ENCODE results near the gene PCDH20.
A peak's percentile ranks its signal among the peaks of the same experiment; 100 is the strongest.

The PCDH20 gene, protein sequence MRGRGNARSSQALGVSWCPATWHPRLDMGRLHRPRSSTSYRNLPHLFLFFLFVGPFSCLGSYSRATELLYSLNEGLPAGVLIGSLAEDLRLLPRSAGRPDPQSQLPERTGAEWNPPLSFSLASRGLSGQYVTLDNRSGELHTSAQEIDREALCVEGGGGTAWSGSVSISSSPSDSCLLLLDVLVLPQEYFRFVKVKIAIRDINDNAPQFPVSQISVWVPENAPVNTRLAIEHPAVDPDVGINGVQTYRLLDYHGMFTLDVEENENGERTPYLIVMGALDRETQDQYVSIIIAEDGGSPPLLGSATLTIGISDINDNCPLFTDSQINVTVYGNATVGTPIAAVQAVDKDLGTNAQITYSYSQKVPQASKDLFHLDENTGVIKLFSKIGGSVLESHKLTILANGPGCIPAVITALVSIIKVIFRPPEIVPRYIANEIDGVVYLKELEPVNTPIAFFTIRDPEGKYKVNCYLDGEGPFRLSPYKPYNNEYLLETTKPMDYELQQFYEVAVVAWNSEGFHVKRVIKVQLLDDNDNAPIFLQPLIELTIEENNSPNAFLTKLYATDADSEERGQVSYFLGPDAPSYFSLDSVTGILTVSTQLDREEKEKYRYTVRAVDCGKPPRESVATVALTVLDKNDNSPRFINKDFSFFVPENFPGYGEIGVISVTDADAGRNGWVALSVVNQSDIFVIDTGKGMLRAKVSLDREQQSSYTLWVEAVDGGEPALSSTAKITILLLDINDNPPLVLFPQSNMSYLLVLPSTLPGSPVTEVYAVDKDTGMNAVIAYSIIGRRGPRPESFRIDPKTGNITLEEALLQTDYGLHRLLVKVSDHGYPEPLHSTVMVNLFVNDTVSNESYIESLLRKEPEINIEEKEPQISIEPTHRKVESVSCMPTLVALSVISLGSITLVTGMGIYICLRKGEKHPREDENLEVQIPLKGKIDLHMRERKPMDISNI

DNA sequence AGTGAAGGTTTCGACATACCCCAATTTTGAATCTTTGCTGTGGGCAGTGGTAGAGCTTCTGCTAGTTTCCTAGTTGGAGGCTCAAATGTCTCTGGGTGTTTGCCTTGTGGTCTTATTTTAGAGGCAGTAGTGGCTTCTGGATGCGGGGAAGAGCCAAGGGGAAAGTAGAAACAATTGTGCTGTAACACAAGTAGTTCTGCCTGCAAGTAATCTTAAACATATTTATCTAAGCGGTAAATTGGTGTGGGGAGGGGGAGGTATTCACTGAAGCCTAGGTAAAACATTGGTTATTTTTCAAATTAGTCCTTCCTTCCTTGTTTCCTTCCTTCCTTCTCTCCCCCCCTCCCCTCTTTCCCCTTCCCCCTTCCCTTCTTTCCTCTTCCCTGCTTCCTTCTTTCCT lies at the start of gene PCDH20:
Gene PCDH20 (minus strand): TSS at position 101 of the 400 bp plus-strand sequence. CDS start 691 bp downstream, outside the sequence.
- TF ChIP-seq, protein P1, sequence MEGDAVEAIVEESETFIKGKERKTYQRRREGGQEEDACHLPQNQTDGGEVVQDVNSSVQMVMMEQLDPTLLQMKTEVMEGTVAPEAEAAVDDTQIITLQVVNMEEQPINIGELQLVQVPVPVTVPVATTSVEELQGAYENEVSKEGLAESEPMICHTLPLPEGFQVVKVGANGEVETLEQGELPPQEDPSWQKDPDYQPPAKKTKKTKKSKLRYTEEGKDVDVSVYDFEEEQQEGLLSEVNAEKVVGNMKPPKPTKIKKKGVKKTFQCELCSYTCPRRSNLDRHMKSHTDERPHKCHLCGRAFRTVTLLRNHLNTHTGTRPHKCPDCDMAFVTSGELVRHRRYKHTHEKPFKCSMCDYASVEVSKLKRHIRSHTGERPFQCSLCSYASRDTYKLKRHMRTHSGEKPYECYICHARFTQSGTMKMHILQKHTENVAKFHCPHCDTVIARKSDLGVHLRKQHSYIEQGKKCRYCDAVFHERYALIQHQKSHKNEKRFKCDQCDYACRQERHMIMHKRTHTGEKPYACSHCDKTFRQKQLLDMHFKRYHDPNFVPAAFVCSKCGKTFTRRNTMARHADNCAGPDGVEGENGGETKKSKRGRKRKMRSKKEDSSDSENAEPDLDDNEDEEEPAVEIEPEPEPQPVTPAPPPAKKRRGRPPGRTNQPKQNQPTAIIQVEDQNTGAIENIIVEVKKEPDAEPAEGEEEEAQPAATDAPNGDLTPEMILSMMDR (conservative IDR thresholded peaks at IDR 0.05) = no peak
- H3K27ac ChIP-seq = no peak within 1 kb of the TSS

DNA sequence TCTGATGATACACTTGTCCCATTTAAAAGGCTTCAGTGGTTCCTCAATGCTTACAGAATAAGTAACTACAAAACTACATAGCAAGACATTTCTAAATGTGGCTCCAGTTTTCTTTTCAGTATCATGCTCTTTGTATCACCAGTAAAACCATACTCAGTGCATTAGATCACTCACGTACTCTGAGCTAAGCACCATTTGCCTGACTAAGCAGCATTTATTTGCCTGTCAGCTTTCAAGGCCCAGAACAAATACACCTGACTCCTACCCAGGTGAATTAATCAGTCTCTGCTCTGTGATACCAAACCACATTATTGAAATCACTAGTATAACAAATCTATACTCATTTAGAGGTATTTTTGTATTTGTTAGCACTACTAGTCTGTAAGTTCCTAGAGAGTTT lies 47.4 kb upstream of the PCDH20 start:
- peak overlapping the region; percentile 13; the same call in 1 of the 2 replicates for H3K27ac ChIP-seq
- TF ChIP-seq, protein P1 (conservative IDR thresholded peaks at IDR 0.05) = no peak

DNA sequence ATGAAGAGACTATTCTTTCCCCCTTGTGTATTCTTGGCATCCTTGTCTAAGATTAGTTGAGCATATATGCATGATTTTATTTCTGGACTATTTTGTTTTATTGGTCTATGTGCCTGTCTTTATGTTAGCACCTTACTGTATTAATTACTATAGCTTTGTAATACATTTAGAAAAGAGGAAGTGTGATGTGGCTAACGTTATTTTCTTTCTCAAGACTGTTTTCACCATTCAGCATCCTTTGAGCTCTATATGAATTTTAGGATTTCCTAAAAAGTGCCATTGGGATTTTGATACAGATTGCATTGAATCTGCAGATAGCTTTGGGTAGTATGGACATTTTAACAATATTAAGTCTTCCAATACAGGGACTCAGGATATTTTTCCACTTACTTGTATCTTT lies 37.5 kb upstream of the PCDH20 start:
- H3K27ac ChIP-seq = no peak overlapping the region
- TF ChIP-seq, protein P1 (conservative IDR thresholded peaks at IDR 0.05) = no peak

DNA sequence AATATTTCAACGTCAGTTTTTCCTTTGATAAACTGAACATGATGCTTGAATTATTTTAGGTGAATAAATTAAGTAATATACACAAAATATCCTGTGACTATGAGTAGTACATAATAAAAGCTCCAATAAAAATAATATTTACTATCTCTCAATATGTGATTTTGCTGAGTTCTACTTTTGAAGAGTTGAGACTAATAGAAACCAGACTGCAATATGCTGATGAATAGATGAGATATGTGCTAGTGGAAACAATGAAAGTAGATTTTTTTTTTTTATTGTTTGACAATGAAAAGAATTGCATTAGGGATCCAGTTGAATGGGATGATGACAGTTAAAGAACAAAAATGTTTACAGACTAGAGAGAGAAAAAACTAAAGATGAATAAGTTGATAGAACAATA lies 16.4 kb upstream of the PCDH20 start:
- no peak overlapping the region for H3K27ac ChIP-seq
- TF ChIP-seq, protein P1 (conservative IDR thresholded peaks at IDR 0.05) = no peak

DNA sequence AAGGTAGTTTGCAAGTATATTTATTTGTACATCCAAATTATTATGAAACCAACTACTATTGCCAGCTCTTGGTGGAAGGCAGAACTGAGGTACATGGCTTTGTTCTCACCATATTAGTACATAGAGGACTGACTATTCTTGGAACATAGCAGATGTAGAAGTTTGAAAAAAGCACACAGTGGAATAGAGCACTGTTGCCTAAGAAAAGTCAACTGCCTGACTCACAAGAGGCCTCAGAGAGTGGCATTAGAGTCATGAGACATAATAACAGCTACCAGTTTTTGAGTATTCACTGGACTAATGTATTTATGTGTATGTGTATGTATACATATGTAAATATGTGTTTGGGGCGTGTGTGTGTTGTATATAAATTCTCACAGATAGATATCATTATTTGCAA lies 8.3 kb upstream of the PCDH20 start:
- TF ChIP-seq, protein P1 (conservative IDR thresholded peaks at IDR 0.05) = no peak
- no peak overlapping the region for H3K27ac ChIP-seq

DNA sequence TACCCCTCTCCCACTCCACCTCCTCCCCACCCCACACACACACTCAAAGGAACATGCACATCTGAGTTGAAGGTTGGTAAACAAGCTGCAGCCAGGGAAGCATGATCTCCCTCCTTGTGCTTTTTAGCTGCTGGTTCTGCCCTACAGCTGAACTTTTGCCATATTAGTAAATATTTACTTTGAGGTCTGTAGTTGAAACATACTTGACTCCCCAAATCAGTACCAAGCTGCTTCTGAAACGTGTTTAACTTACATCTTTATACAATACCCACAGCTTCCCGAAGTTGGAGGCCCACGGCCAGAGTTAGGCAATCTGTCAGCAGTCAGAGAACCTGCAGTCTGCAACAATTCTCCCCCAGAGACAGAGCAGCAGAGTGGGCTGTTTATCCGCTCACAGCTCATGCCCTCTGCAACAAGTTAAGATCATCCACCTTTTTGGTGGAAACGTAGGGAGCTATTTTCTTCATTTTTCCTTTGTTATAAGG lies 1.5 kb upstream of the PCDH20 start:
- H3K27ac ChIP-seq = no peak overlapping the region
- TF ChIP-seq, protein P1 (conservative IDR thresholded peaks at IDR 0.05) = no peak
